Breast epithelium (tissue), 4 donors: ENCODE data around the gene SH2D1A. TPM values are rescaled to one million over a fixed set of nuclear protein-coding genes. Genes with fewer than 3 reads are reported as not detected.

Source experiments
- DNase-seq, 2 donors: peaks; one replicate each; pipeline ENCODE4 v3.0.0-alpha.2; 2019; ENCODE audit warnings: low spot score in 2 of 2
- H3K27ac ChIP-seq, 2 donors: fragments of 200-600 bp; sonication (generic) in 1 of 2; one replicate each; pipeline ENCODE4 v1.5.1; 2016 to 2019; ENCODE audit warnings: mild to moderate bottlenecking in 1 of 2
- H3K27me3 ChIP-seq, 2 donors: fragments of 200-600 bp; sonication (generic) in 1 of 2; one replicate each; pipeline versions ENCODE4 v1.5.1 to v1.6.0; 2017 to 2019; ENCODE audit warnings: control low read depth in 1 of 2, mild to moderate bottlenecking in 1 of 2
- H3K36me3 ChIP-seq: fragments of 200-600 bp; one replicate; pipeline ENCODE4 v1.5.1; 2019
- H3K4me1 ChIP-seq, 2 donors: fragments of 200-600 bp; sonication (generic); one replicate each; pipeline ENCODE4 v1.5.1; 2016 to 2019; ENCODE audit warnings: control low read depth in 1 of 2
- H3K4me3 ChIP-seq, 3 donors: fragments of 200-600 bp; sonication (generic); 1 replicate in 2 of 3; 2 replicates in 1 of 3; pipeline ENCODE4 v1.5.1; 2016 to 2019; ENCODE audit warnings: mild to moderate bottlenecking in 3 of 3, moderate library complexity in 2 of 3
- H3K9me3 ChIP-seq, 2 donors: fragments of 200-600 bp; sonication (generic) in 1 of 2; one replicate each; pipeline ENCODE4 v1.5.1; 2016 to 2019; ENCODE audit warnings: control low read depth in 1 of 2
- POLR2A ChIP-seq: fragments of 450-650 bp; IDR thresholded peaks from one replicate; pipeline ENCODE4 v1.6.1; 2016; ENCODE audit warnings: antibody characterized with exemption, mild to moderate bottlenecking, moderate library complexity
- POLR2AphosphoS5 ChIP-seq, 3 donors: sonication (generic); formaldehyde crosslinking; IDR thresholded peaks; one replicate each; pipeline ENCODE4 v1.6.1; 2017; ENCODE audit warnings: antibody characterized with exemption in 3 of 3
- intact Hi-C: fragments of 100-400 bp; cut with DNase I; formaldehyde crosslinking; loops from one replicate; pipeline ENCODE4 v1.15.1; 2023; ENCODE audit warnings: low total_unique reads
- total RNA-seq, 3 donors: library from RNA; depleted of rRNA; stranded (reverse); fragments of >200 nt; gene quantifications; one replicate each; pipeline ENCODE4 v1.1.0, GENCODE V29; 2016
- TF ChIP-seq, protein P1 (sequence below), 3 donors: fragments of 450-650 bp; IDR thresholded peaks; one replicate each; pipeline ENCODE4 v1.5.1; 2016 to 2017; ENCODE audit warnings: antibody characterized with exemption in 3 of 3, mild to moderate bottlenecking in 3 of 3, moderate library complexity in 3 of 3

Gene SH2D1A
- total RNA-seq, 3 donors from 2014 or later, result 0.64 to 2.0 (median 0.88) TPM

GRCh38 chrX:124343016-124343415 is 3.3 kb upstream of the SH2D1A start:
- H3K27ac ChIP-seq, result no peak overlapping the region
- DNase-seq, result no peak

GRCh38 chrX:124344246-124344645 is 2.1 kb upstream of the SH2D1A start:
- Histone ChIP-seq H3K27ac (no peak overlapping the region), H3K4me1 (no peaks in the 10 kb centered on the region), H3K36me3 (no peaks in the 10 kb centered on the region), H3K27me3 (peaks cover 0 to 17% of the 10 kb centered on the region in 2 donors), H3K4me3 (no peak overlapping the region), H3K9me3 (no peaks in the 10 kb centered on the region)
- DNase-seq, result no peak
- TF ChIP-seq POLR2A (no peak), POLR2AphosphoS5 (IDR thresholded peaks at IDR 0.05) (no peak)
- TF ChIP-seq, protein P1, sequence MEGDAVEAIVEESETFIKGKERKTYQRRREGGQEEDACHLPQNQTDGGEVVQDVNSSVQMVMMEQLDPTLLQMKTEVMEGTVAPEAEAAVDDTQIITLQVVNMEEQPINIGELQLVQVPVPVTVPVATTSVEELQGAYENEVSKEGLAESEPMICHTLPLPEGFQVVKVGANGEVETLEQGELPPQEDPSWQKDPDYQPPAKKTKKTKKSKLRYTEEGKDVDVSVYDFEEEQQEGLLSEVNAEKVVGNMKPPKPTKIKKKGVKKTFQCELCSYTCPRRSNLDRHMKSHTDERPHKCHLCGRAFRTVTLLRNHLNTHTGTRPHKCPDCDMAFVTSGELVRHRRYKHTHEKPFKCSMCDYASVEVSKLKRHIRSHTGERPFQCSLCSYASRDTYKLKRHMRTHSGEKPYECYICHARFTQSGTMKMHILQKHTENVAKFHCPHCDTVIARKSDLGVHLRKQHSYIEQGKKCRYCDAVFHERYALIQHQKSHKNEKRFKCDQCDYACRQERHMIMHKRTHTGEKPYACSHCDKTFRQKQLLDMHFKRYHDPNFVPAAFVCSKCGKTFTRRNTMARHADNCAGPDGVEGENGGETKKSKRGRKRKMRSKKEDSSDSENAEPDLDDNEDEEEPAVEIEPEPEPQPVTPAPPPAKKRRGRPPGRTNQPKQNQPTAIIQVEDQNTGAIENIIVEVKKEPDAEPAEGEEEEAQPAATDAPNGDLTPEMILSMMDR (IDR thresholded peaks at IDR 0.05), result no peak
- intact Hi-C loops, result no loop called here

More at GRCh38 chrX:124343016-124343415, 3.3 kb upstream of the SH2D1A start:
- no peaks in the 10 kb centered on the region for H3K9me3 ChIP-seq
- no peaks in the 10 kb centered on the region for H3K36me3 ChIP-seq
- H3K4me1 ChIP-seq, result no peaks in the 10 kb centered on the region
- H3K27me3 ChIP-seq, result peaks cover 0 to 17% of the 10 kb centered on the region in 2 donors
- TF ChIP-seq POLR2A (no peak), POLR2AphosphoS5 (IDR thresholded peaks at IDR 0.05) (no peak)
- TF ChIP-seq, protein P1 (IDR thresholded peaks at IDR 0.05), result no peak
- intact Hi-C loops, result no loop called here
- H3K4me3 ChIP-seq, result no peak overlapping the region

GRCh38 chrX:124346877-124347241 is 496 bp downstream of the SH2D1A start:
- Histone ChIP-seq H3K9me3 (no peaks in the 10 kb centered on the region), H3K36me3 (no peaks in the 10 kb centered on the region), H3K4me3 (no peak overlapping the region), H3K27ac (no peak overlapping the region), H3K4me1 (no peaks in the 10 kb centered on the region), H3K27me3 (peaks cover 0 to 12% of the 10 kb centered on the region in 2 donors)
- intact Hi-C loops, result no loop called here
- DNase-seq, result no peak
- TF ChIP-seq POLR2AphosphoS5 (IDR thresholded peaks at IDR 0.05) (no peak), POLR2A (no peak)
- TF ChIP-seq, protein P1 (IDR thresholded peaks at IDR 0.05), result no peak

DNA sequence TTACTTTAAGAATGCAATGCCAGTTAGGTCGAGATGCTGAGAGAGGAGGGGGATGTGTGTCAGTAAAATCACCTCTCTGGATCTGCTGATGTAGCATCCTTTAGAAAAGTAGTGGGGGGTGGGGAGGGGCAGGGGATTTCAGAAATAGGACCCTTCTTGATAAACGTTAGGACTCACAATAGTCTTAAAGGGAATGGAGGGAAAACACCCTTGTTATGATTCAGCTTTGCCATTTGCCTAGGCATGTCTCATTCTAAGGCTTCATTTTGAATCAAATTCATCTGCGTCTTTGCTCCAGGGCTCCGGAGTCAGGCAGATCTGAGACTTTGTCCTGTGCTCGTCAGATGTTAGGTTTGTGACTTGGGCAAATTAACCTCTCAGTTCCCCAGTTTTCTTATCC is 879 bp downstream of the SH2D1A start:
- intact Hi-C loops, result no loop called here
- Histone ChIP-seq H3K36me3 (no peaks in the 10 kb centered on the region), H3K9me3 (no peaks in the 10 kb centered on the region), H3K4me3 (no peak overlapping the region), H3K27ac (no peak overlapping the region), H3K4me1 (no peaks in the 10 kb centered on the region), H3K27me3 (peaks cover 0 to 10% of the 10 kb centered on the region in 2 donors)
- TF ChIP-seq POLR2A (no peak), POLR2AphosphoS5 (IDR thresholded peaks at IDR 0.05) (no peak)
- TF ChIP-seq, protein P1 (IDR thresholded peaks at IDR 0.05), result no peak
- DNase-seq, result no peak

- Histone ChIP-seq H3K27ac (no peak overlapping the region), H3K27me3 (peaks cover 0 to 8% of the 10 kb centered on the region in 2 donors), H3K36me3 (no peaks in the 10 kb centered on the region), H3K9me3 (no peaks in the 10 kb centered on the region), H3K4me3 (no peak overlapping the region), H3K4me1 (no peaks in the 10 kb centered on the region)
- intact Hi-C loops, result no loop called here
- DNase-seq, result no peak
- TF ChIP-seq, protein P1 (IDR thresholded peaks at IDR 0.05), result no peak
- TF ChIP-seq POLR2A (no peak), POLR2AphosphoS5 (IDR thresholded peaks at IDR 0.05) (no peak)
Observed at GRCh38 chrX:124348182-124348581, 1.8 kb downstream of the SH2D1A start.
